NCI-H1105 treated with DMSO at 0.1 percent for 48 hours (cell line): ENCODE data around the gene PSMC3IP.
A peak's percentile ranks its signal among the peaks of the same experiment; 100 is the strongest.
"Not testable (repeated sequence)": the region's sequence is repeated elsewhere in the genome, so short reads cannot be mapped to it uniquely, and the experiment has no call there.

ENCODE experiments used
- DNase-seq: peaks from one replicate; lab custom pipeline; 2025; lab: John Stamatoyannopoulos, UW

The PSMC3IP gene, protein sequence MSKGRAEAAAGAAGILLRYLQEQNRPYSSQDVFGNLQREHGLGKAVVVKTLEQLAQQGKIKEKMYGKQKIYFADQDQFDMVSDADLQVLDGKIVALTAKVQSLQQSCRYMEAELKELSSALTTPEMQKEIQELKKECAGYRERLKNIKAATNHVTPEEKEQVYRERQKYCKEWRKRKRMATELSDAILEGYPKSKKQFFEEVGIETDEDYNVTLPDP

DNA sequence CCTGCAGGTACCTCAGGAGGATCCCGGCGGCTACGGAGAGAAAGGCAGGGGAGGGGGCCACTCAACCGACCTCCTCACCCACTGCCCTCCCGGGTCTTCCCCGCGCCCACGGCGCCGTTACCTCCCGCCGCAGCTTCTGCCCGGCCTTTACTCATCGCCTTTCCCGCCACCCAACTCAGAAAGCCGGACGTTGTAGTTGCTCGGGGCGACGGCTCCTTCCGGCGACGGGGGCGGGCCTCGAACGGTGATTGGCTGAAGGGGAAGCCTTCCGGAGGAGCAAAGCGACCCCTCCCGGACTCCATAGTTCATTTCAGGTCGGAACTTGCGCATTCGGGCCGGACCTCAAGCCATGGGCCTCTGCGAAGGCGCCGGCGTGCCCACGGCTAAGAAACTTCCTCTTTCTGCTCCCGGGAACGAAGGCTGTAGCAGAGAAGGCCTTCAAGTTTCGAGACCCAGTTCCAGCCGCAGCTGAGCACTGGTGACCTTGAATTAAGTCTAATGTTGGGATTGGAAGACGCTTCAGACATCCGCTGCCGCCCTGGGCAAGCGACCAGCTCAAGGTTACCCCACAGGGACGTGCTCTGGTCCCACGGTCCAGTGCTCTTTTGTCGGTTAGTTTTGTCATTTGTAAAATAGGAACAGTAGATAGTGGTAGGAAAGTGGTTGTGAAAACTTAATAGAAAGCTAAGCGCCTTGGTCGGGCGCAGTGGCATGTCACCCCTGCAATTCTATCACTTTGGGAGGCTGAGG is at the start of gene PSMC3IP:
TSS of gene PSMC3IP (minus strand) at position 198 of the 750 bp plus-strand sequence. CDS start at position 155, 43 bp downstream.
- DNase-seq = peak; percentile 88

DNA sequence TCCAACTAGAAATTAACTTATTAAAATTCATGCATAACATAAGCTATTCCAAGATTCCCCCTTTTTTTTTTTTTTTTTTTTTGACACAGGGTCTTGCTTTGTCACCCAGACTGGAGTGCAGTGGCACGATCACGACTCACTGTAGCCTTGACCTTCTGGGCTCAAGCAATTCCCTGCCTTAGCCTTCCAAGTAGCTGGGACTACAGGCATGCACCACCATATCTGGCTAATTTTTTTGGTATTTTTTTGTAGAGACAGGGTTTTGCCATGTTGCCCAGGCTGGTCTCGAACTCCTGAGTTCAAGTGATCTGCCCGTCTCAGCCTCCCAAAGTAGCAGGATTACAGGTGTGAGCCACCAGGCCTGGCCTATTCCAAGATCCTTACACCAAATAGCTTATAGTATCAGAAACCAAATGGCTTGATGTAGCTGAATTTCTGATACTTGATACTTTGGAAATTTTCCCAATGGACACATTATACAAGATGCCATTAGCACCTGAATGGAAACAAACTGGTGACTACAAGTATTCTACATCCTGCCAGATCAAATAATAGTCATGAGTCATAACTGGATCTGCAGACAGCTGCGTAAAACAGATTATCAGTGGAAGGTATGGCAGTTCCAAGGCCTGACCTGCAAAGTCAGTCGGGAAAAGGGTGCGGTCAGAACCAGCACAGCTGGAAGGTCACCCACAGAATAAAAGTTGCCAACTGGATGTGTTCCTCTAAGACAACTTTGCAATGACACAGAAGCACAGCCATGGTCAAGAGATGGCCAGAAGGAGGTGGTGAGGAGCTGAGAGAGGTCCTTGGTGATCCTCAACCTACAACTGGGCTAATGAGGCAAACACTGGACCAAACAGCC is 46.4 kb upstream of the PSMC3IP start:
- DNase-seq = no peak

DNA sequence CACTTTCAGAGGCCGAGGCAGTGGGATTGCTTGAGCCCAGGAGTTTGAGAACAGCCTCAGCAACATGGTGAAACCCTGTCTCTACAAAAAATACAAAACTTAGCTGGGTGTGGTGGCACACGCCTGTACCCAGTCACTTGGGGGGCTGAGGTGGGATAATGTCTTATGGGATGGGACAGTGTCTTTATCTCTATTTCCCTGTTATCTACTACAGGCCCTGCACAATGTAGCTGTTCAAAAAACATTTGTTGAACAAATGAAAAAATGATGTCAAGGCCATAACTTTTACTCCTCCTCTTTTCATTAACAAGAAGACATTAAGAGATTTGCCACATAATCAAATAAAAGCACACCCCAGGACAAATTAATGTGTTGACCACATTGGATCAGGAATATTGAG is 45.7 kb upstream of the PSMC3IP start:
- no peak for DNase-seq

DNA sequence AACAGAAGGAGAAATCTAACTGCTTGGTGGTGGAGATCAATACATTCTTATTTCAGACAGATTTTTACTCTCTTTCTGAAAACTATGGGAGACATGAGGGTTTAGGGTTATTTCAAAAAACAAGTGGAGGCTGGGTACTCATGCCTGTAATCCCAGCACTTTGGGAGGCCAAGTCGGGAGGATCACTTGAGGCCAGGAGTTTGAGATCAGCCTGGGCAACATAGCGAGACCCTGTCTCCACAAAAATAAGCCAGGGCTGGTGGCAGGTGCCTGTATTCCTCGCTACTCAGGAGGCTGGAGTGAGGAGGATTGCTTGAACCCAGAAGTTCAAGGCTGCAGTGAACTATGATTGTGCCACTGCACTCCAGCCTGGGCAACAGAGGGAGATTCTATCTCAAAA is 44.5 kb upstream of the PSMC3IP start:
- DNase-seq = not testable (repeated sequence)

DNA sequence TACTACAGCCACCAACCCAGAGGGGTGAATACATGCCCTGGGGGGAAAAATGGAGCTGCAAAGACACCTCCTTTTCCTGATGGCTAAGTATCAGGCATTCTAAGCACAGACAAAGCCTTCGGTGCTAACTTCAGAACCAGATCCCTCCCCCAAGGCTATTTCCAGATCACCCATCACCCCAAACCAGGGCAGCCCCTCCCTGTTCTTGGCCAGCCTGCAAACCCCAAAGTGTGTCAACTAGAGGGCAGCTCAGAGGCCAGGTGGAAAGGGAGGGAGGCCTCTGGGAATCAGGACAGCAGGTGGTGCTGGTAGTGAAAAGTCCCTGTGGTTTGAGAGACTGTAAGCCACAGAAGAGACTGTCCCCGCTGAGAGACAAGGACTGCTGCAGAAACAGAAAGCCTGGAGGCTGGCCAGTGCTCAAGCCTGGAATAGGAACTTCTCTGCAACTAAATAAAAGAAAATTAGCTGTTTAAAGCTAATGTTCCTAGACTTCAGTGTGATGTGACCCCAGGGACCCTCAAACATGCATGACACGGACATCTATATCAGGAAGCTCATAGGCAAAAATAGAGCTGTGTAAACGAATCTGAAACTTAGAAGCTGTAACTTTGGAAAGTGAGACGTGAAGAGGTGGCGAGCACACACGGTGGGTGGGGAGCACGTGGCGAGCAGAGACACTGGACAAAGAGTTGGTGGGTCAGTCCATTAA is 41.1 kb upstream of the PSMC3IP start:
- DNase-seq = peak; percentile 66

DNA sequence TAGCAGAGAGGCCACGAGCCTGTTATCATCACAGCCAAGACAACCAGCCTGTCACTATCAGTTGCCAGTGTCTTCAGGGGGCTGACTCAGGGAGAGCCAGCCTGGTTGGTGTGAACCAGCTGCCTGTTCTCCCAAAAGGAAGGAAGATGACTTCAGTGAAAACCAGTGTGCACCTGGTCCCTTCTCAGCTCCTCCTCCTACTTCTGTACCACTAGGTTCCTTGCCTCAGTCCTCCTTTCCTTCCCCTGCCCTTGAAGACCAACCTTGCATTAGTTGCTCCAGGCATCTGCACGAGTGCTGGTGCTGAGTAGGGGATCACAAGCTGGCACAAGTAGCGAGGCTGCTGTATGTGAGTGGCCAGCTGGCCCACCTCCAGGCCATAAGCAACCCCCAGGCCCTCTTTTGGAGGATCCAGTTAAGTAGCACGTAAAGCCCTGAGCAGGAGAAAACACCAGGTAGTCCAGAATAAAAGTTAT is 40.5 kb upstream of the PSMC3IP start:
- peak; percentile 45 for DNase-seq

DNA sequence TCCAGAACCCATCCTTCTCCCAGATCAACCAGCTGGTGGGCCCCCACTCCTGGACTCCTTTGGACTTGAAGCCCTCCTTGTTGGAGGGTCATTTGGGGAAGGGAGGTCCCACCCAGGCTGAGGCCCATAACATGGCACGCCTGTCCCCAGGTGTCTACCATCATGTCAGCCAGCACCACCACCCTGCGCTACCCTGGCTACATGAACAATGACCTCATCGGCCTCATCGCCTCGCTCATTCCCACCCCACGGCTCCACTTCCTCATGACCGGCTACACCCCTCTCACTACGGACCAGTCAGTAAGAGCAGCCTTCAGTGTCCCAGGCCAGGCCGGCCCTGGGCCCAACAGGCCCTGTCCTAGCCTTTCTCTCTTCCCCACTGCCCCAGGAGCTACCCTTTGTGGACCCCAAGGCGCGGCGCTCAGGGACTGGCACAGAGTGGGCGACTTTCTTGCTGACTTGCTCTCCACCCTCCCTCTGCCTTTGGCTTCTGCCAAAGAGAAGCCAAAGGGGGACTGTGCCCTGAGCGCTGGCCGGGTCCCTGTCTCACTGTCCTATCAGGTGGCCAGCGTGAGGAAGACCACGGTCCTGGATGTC is 36.3 kb upstream of the PSMC3IP start:
- no peak for DNase-seq

DNA sequence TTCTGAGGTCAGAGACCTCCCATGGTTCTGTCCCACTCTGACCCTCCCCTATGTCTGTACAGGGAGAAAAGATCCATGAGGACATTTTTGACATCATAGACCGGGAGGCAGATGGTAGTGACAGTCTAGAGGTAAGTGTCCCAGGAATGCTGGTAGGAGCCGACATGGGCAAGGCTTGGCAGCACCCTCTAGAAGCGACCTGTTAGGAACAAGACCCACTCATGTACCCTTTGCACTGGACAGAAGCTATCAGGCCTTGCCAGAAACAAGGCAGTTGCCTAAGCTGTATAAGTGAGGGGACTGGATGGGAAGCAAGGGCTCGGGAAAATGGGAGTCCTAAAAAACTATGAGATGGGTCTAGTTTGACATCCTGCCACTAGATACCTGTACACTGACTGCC is 34.5 kb upstream of the PSMC3IP start:
- no peak for DNase-seq

DNA sequence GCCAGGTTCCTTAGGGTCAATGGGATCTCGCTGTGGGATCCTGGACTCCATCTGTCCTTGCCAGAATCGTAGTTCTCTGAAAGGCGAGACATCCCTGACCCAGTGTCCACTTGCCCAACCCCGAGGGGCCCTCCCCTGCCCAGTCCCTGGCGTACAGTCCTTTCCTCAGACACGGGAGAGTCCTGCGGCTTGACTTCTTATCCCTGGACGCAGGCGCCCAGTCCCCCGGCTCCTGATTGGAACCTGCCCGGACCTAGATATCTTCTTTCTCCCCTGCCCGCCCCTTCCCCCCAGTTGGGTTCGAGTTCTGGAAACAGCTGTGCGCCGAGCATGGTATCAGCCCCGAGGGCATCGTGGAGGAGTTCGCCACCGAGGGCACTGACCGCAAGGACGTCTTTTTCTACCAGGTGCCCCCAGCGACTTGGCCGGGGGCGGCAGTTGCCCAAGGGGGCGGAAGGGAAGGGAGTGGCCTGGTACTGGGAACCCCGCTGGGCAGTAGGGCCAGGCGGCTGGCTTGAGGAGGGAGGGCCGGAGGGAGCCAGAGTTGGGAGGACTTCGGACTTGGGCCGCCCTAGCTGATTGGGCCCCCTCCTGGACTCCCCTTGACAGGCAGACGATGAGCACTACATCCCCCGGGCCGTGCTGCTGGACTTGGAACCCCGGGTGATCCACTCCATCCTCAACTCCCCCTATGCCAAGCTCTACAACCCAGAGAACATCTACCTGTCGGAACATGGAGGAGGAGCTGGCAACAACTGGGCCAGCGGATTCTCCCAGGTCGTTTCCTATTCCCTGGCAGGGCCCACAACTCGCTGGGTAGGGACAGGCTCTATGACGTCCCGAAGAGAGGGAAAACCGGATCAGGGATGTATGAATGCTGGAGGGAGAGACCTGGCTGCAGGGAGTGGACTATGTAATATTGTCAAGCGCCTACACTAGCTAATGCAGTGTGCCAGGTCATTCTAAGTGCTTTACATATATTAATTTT is 32.6 kb upstream of the PSMC3IP start:
- DNase-seq = peak; percentile 27

DNA sequence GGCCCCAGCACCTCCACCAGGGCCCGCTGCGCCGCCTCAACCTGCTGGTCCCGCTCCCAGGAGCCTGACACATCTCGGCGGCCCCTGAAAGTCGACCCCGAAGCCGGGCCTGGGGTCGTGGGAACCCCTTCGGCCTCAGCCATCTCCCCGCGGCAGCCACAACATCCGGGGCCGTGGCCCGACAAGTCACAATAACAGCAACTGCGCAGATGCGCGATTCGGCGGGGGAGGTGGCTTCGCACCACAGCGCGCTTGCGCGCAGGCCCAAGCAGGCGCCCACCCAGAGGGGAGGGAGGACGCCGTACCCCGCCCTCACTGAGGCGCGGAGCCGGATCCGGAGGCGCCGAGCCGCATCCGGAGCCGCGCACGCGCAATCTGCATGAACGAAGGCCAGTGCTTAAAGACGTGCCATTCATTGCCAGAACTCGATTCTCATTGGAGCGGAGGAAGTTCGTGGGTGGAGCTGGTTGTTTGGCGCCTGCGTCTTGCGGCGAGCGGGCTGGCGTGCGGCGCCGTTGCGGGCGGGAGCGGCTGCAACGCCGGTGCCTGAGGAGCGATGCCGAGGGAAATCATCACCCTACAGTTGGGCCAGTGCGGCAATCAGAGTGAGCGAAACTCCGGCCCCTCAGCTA is 31.8 kb upstream of the PSMC3IP start, which contains the start of the genes RETREG3 and TUBG1:
TSS of gene RETREG3 (minus strand) at position 193 of the 632 bp plus-strand sequence. CDS start at position 143, 50 bp downstream.
TSS of gene TUBG1 (plus strand) at position 502 of the 632 bp plus-strand sequence. CDS start at position 557, 55 bp downstream.
- peak; percentile 97 for DNase-seq

DNA sequence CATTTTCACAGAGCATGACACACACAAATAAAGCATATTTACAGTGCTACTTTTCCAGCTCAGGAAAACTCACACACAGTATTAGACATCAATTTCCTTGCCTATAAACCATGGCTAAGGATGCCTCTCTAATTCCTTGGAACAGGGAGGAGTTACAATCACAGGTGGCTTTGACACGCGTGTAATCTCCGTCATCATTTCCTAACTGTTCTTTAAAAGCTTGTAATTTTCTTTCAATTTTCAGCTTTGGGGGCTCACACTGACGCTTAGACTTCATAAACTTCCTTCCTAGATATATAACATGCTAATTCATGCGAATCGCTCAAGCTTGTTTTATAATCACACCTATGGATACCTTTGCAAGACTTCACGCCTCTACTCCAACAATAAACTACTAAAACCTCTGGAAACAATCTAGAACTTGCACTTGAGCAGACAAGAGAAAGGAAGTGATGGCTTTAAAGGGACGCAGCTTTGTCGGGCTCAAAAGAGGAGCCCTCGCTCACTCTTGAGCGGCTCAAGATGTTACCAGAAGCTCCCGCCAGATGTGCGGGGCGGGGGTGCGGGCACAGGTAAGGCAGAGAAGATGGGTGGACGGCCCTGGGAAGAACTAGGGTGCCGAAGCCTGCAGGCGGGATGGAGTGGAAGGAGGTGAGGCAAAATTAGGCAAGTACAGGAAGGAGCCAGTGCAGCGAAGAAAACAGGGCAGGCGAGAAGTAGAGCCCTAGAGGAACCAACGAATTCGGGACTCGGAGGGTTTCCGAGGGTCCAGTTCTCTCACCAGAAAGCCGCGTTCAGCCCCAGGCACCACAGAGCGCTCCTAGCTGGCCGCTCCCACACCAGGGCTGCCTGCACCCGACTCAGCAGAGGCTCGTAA is 31.0 kb upstream of the PSMC3IP start:
- DNase-seq = no peak

DNA sequence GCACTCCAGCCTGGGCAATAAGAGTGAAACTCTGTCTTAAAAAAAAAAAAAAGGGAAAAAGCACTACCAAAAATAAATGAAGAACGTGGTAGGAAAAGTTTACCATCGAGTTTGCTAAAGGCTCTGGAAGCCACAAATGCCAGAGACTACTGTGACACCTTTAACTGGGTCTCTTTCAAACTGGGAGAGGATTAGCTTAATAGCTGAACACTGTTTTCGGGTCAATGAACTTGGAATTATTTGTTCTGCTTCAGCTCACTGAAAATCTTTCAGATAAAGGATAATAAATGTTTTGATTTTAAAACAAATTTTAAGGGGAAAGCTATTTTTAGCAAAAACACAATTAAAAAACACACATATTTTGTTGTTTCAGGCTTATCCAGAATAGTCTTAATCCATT is 30.2 kb upstream of the PSMC3IP start:
- no peak for DNase-seq

DNA sequence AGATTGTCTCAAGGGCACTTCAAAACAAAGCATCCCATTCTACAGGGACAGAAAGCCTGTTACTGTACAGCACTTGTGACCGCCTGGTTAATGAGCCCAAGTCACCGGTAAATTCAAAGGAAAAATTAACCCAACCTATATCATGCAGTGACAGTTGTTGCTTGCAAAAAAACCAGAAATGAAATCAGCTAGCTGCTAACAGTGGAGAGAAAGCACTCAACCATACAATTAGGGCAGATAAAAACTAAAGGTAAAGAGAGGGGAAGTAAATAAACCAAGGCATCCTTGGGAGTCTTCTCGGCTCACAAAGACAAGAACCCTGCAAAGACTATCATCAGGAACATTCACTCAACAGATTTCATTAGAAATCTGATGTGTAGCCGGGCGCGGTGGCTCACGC is 25.8 kb upstream of the PSMC3IP start:
- no peak for DNase-seq

DNA sequence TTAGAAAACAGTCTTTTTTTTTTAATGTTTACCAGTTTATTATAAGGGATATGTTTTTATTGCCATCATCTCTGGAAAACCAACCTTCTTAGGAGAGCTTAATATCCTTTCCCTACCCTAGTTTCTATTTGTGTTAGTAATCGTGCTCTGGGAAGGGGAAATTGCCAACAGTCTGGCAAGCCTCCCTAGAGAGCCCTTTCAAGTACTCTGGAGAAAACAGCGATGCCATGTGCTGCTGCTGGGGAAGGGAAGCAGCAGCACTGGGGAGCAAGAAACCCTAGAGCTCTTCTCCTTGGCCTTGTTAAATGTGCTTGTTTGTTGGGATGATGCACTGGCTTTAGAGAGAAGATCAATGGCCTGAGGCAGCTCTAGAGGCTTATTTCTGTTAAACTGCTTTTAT is 21.4 kb upstream of the PSMC3IP start:
- no peak for DNase-seq

DNA sequence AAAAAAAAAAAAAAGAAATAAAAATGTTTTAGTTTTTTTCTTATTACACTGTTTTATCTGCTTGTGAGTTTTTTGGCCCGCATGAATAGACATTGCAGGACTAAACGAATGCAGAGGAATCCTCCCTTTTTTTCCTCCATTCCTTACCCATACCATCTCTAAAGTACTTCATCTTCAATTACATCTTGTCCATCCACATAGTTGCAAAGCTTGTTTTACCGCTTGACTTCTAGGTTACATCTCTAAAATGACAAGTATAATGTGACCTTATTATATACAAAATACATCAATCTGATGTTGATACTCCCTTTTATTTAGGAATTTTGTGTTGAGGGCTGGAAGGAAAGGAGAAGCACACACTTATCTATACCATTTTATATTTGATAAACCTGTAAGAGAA is 18.9 kb upstream of the PSMC3IP start:
- no peak for DNase-seq

DNA sequence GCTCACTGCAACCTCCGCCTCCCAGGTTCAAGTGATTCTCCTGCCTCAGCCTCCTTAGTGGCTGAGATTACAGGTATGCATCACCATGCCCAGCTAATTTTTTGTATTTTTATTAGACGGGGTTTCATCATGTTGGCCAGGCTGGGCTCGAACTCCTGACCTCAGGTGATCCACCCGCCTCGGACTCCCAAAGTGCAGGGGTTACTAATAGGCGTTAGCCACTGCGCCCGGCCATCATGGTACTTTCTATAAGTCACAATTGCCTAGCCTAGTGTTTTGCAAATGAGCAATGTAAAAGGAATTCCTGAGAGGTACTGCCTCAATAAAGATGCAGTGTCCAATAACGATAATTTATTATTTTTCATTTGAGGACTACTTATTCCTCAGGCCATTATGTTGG is 13.9 kb upstream of the PSMC3IP start:
- no peak for DNase-seq

DNA sequence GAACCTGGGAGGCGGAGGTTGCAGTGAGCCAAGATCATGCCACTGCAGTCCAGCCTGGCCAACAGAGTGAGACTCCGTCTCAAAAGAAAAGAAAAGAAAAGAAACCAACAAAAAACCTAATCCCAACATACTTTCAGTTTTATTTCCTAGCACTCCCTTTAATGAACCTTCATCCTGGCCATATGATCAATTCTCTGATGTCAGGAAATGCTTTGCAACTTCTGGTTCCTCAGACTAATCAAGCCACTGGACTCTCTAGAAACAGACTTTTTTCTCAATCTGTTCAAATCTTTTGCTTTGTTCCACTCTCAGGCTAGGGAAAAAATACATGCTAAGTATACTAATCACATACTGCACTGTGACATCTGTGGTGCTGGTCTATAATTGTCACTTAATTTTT is 13.4 kb upstream of the PSMC3IP start:
- DNase-seq = no peak

DNA sequence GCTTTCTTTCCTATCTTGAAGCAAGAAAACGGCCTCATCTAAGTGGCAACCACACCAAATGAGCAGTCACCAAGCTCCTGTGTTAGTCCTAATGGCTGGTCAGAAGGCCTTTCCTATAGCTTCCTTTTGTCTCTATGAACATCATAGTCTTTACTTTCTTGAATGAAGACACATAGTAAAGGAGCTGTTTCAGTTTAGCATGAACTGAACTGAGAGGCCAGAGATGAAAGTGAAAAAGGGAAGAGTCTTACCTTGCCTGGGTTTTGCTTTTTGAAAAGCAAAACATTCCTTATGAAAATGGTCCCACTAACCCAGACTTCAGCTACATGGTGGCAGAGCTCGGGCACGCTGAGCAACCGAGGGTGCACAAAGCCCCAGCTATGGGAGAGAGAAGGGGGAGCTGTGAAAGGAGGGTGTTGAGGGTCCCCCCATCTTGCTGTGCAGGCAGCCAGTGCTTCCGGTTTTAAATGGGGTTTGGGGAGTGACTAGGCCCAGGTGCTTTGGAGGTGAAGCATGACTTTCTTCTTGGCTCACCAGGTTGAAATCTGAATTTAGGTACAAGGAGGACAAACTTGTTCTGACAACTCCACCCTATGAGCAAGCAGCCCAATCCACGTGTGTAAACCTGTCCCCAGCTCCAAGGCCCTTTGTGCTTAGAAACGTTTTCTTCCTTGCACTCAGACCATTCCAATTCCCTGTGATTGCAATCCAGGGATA is 9.1 kb upstream of the PSMC3IP start:
- DNase-seq = no peak
